SK-N-MC (cell line): ENCODE measurements around the gene DEFB128.
A peak's percentile ranks its signal among the peaks of the same experiment; 100 is the strongest.
"Not testable (repeated sequence)": the region's sequence is repeated elsewhere in the genome, so short reads cannot be mapped to it uniquely, and the experiment has no call there.

ENCODE experiments used
- DNase-seq: peaks from one replicate; pipeline ENCODE4 v3.0.0-alpha.2; 2011; ENCODE audit warnings: low read depth, low spot score
- H3K27ac ChIP-seq: fragments of 200-600 bp; sonication (generic); 2 replicates; pipeline ENCODE4 v1.5.1; 2016; ENCODE audit warnings: mixed run types
- H3K36me3 ChIP-seq: fragments of 200-600 bp; sonication (generic); 2 replicates; pipeline ENCODE4 v1.6.1; 2017; ENCODE audit warnings: antibody characterized with exemption, low read length, mixed read lengths; ENCODE audit not compliant: insufficient read depth
- H3K4me3 ChIP-seq: fragments of 200-600 bp; sonication (generic); 2 replicates; pipeline ENCODE4 v1.5.1; 2016
- H3K9ac ChIP-seq: fragments of 200-600 bp; sonication (generic); 2 replicates; pipeline ENCODE4 v1.8.0; 2017; ENCODE audit warnings: mixed run types, mixed read lengths; ENCODE audit not compliant: insufficient read length
- H3K9me3 ChIP-seq: fragments of 200-600 bp; sonication (generic); 2 replicates; pipeline ENCODE4 v1.6.1; 2017; ENCODE audit warnings: low read depth, mild to moderate bottlenecking, antibody characterized with exemption, low read length, moderate library complexity, mixed read lengths
- EZH2 ChIP-seq: fragments of 200-600 bp; sonication (generic); IDR thresholded peaks from one replicate; pipeline ENCODE4 v1.6.1; 2017; ENCODE audit warnings: antibody characterized with exemption
- FOXP2 ChIP-seq: optimal IDR thresholded peaks from 2 replicates; pipeline ENCODE3; 2011; ENCODE audit warnings: mild to moderate bottlenecking, moderate library complexity; ENCODE audit not compliant: insufficient read depth; ENCODE audit errors: extremely low read length, control extremely low read depth
- POLR2AphosphoS5 ChIP-seq: IDR thresholded peaks from 2 replicates; pipeline ENCODE4 v1.6.1; 2012; ENCODE audit warnings: mild to moderate bottlenecking, low read depth, low read length, borderline replicate concordance

DEFB128 gene

GRCh38 chr20:189611-190010, at the start of gene DEFB128:
DEFB128 (minus strand) TSS chr20:189711; CDS start chr20:189623, 88 bp downstream.
- Histone ChIP-seq H3K9me3 (no peaks in the 10 kb centered on the region; the same call in 1 of the 2 replicates), H3K9ac (no peak within 1 kb of the TSS), H3K36me3 (no peaks in the 10 kb centered on the region), H3K4me3 (no peak within 1 kb of the TSS), H3K27ac (no peak within 1 kb of the TSS)
- no peak for DNase-seq
- TF ChIP-seq FOXP2 (no peak), POLR2AphosphoS5 (no peak), EZH2 (no peak)

- TF ChIP-seq POLR2AphosphoS5, result no peak
- no peak for TF ChIP-seq EZH2
- no peak for TF ChIP-seq FOXP2
- Histone ChIP-seq H3K4me3 (no peak overlapping the region), H3K27ac (no peak overlapping the region), H3K36me3 (no peaks in the 10 kb centered on the region), H3K9ac (no peak overlapping the region), H3K9me3 (no peaks in the 10 kb centered on the region)
- no peak for DNase-seq
Observed at GRCh38 chr20:237929-238328, 48.4 kb upstream of the DEFB128 start.

- H3K9ac ChIP-seq, result no peak overlapping the region
Observed at GRCh38 chr20:237489-237888, 48.0 kb upstream of the DEFB128 start.

GRCh38 chr20:235891-236290, 46.4 kb upstream of the DEFB128 start:
- no peak overlapping the region for H3K9ac ChIP-seq
- TF ChIP-seq FOXP2 (no peak), POLR2AphosphoS5 (no peak), EZH2 (no peak)

More at GRCh38 chr20:237489-237888, 48.0 kb upstream of the DEFB128 start:
- Histone ChIP-seq H3K27ac (no peak overlapping the region), H3K36me3 (no peaks in the 10 kb centered on the region), H3K4me3 (no peak overlapping the region), H3K9me3 (no peaks in the 10 kb centered on the region)
- TF ChIP-seq FOXP2, result no peak
- TF ChIP-seq EZH2, result no peak
- TF ChIP-seq POLR2AphosphoS5, result no peak
- no peak for DNase-seq

GRCh38 chr20:227439-228105, 38.1 kb upstream of the DEFB128 start:
- Histone ChIP-seq H3K9me3 (no peaks in the 10 kb centered on the region), H3K36me3 (no peaks in the 10 kb centered on the region)
- no peak for DNase-seq

More at GRCh38 chr20:235891-236290, 46.4 kb upstream of the DEFB128 start:
- Histone ChIP-seq H3K27ac (no peak overlapping the region), H3K4me3 (no peak overlapping the region), H3K36me3 (no peaks in the 10 kb centered on the region), H3K9me3 (no peaks in the 10 kb centered on the region)
- no peak for DNase-seq

GRCh38 chr20:226958-227357, 37.4 kb upstream of the DEFB128 start, which contains the start of gene DEFB129:
DEFB129 (plus strand) TSS chr20:227258; CDS start chr20:227289, 31 bp downstream.
- H3K27ac ChIP-seq, result no peak within 1 kb of the TSS
- TF ChIP-seq EZH2 (no peak), POLR2AphosphoS5 (no peak), FOXP2 (no peak)
- H3K9me3 ChIP-seq, result no peaks in the 10 kb centered on the region
- no peak within 1 kb of the TSS for H3K9ac ChIP-seq
- no peaks in the 10 kb centered on the region for H3K36me3 ChIP-seq
- DNase-seq, result no peak
- no peak within 1 kb of the TSS for H3K4me3 ChIP-seq

More at GRCh38 chr20:227439-228105, 38.1 kb upstream of the DEFB128 start:
- Histone ChIP-seq H3K27ac (no peak overlapping the region), H3K4me3 (no peak overlapping the region), H3K9ac (no peak overlapping the region)
- TF ChIP-seq EZH2 (no peak), POLR2AphosphoS5 (no peak), FOXP2 (no peak)

GRCh38 chr20:225879-226278, 36.4 kb upstream of the DEFB128 start:
- not testable (repeated sequence) for DNase-seq, H3K36me3 ChIP-seq, H3K27ac ChIP-seq

GRCh38 chr20:221258-221830, 31.8 kb upstream of the DEFB128 start:
- Histone ChIP-seq H3K36me3 (no peaks in the 10 kb centered on the region), H3K4me3 (no peak overlapping the region), H3K9me3 (no peaks in the 10 kb centered on the region), H3K9ac (no peak overlapping the region), H3K27ac (peak overlapping the region; percentile 82)
- TF ChIP-seq POLR2AphosphoS5 (no peak; the same call in 1 of the 2 replicates), FOXP2 (no peak), EZH2 (no peak)
- no peak for DNase-seq

More at GRCh38 chr20:225879-226278, 36.4 kb upstream of the DEFB128 start:
- H3K9me3 ChIP-seq, H3K4me3 ChIP-seq, H3K9ac ChIP-seq: not testable (repeated sequence)
